Measurements from ENCODE around the gene DYNLL1.

DYNLL1 gene

DNA sequence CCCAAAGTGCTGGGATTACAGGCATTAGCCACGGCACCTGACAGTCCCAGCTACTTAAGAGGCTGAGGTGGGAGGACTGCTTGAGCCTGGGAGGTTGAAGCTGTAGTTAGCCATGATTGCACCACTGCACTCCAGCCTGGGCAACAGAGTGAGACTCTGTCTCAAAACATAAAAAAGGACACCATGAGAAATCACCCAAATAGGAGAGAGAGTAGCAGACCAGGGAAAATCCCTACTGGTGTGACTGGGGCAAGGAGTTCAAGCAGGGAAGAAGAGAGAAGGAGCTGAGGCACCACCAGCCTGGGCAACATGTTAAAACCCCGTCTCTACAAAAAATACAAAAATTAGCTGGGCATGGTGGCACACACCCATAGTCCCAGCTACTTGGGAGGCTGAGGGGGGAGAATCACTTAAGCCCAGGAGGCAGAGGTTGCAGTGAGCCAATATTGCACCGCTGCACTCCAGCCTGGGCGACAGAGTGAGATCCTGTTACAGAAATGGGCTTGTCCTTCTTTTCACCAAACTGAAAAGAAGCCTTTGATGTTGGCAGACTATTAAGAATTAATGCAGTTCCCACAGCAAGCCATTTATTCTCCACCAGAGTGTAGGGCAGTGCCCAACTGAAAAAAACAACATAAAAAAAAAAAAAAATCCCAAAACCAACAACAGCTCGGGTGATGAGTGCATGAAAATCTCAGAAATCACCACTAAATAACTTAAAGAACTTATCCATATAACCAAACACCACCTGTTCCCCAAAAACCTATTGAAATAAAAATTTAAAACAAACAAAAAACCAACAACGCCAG lies 21.9 kb upstream of the DYNLL1 start:
- Histone ChIP-seq H3K4ac (ENCODE audit: low read length) (no peak overlapping the region), H3K27me3 (ENCODE audit: control insufficient read depth in 3 of 3, insufficient read depth in 3 of 3, low read depth in 1 of 3, low read length in 3 of 3) (peaks cover 0 to 2% (median 0%) of the 10 kb centered on the region in 3 experiments), H4K91ac (ENCODE audit: low read depth, low read length, poor library complexity) (no peak overlapping the region), H2BK12ac (ENCODE audit: low read length) (no peak overlapping the region), H3K9ac (ENCODE audit: low read depth, low read length, poor library complexity) (no peak overlapping the region), H2BK5ac (ENCODE audit: low read length) (no peak overlapping the region), H2BK120ac (ENCODE audit: low read depth, low read length) (no peak overlapping the region), H3K23ac (ENCODE audit: low read depth, low read length, poor library complexity) (no peak overlapping the region), H3K14ac (ENCODE audit: low read length) (no peak overlapping the region), H2AFZ (ENCODE audit: low read length) (no peak overlapping the region), H2AK5ac (ENCODE audit: low read depth, low read length) (no peak overlapping the region), H3K36me3 (replicated peaks in 1 of 2; ENCODE audit: control insufficient read depth in 2 of 2, insufficient read depth in 2 of 2, low read length in 2 of 2) (no peaks in the 10 kb centered on the region), H3K18ac (ENCODE audit: low read length) (no peak overlapping the region), H2BK15ac (ENCODE audit: low read length) (no peak overlapping the region), H3K4me1 (ENCODE audit: control insufficient read depth in 2 of 2, insufficient read depth in 1 of 2, low read depth in 1 of 2, low read length in 2 of 2) (peaks cover 2 to 16% of the 10 kb centered on the region in 2 donors), H3K4me2 (ENCODE audit: insufficient read depth, low read length, poor library complexity, severe bottlenecking) (no peak overlapping the region), H3K27ac (replicated peaks; ENCODE audit: low read length) (no peak overlapping the region), H4K8ac (ENCODE audit: low read depth, low read length) (no peak overlapping the region), H3K9me3 (replicated peaks in 1 of 2; ENCODE audit: control insufficient read depth in 2 of 2, insufficient read depth in 1 of 2, low read depth in 1 of 2, low read length in 2 of 2) (no peaks in the 10 kb centered on the region), H3K79me1 (ENCODE audit: low read depth, low read length) (peaks cover 1% of the 10 kb centered on the region), H3K4me3 (ENCODE audit: low read length in 2 of 2) (no peak overlapping the region)
- no peak for DNase-seq (ENCODE audit: low spot score)
- WGBS, 2 donors (ENCODE audit: extremely low coverage in 2 of 2, insufficient read length in 2 of 2, insufficient replicate concordance in 1 of 2) = no CpG with 5 or more reads among the region's 6 CpGs

DNA sequence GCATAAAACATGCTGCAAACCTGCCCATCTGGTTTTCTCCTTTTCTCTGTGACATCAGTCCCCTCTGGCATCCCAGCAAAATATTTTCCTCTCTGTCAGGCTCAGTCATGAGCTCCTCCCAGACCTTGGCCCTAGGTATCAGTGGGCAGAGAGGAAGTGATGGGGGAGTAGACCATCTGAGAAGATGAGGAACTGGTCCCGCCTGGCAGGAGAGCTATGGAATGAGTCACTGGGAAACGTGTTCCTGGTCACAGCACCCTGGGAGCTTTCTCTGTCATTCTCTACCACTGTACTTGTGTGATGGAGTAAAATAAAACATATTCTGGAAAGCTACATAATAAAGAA lies 21.3 kb upstream of the DYNLL1 start:
- Histone ChIP-seq H3K27me3 (ENCODE audit: control insufficient read depth in 3 of 3, insufficient read depth in 3 of 3, low read depth in 1 of 3, low read length in 3 of 3) (peaks cover 0 to 2% (median 0%) of the 10 kb centered on the region in 3 experiments), H2BK15ac (ENCODE audit: low read length) (no peak overlapping the region), H2AFZ (ENCODE audit: low read length) (no peak overlapping the region), H2BK12ac (ENCODE audit: low read length) (no peak overlapping the region), H3K27ac (replicated peaks; ENCODE audit: low read length) (no peak overlapping the region), H3K4me2 (ENCODE audit: insufficient read depth, low read length, poor library complexity, severe bottlenecking) (no peak overlapping the region), H3K9ac (ENCODE audit: low read depth, low read length, poor library complexity) (no peak overlapping the region), H3K36me3 (replicated peaks in 1 of 2; ENCODE audit: control insufficient read depth in 2 of 2, insufficient read depth in 2 of 2, low read length in 2 of 2) (no peaks in the 10 kb centered on the region), H2BK120ac (ENCODE audit: low read depth, low read length) (no peak overlapping the region), H2AK5ac (ENCODE audit: low read depth, low read length) (no peak overlapping the region), H3K4ac (ENCODE audit: low read length) (no peak overlapping the region), H3K4me1 (ENCODE audit: control insufficient read depth in 2 of 2, insufficient read depth in 1 of 2, low read depth in 1 of 2, low read length in 2 of 2) (peaks cover 2 to 19% of the 10 kb centered on the region in 2 donors), H3K4me3 (ENCODE audit: low read length in 2 of 2) (no peak overlapping the region), H4K91ac (ENCODE audit: low read depth, low read length, poor library complexity) (no peak overlapping the region), H2BK5ac (ENCODE audit: low read length) (no peak overlapping the region), H3K9me3 (replicated peaks in 1 of 2; ENCODE audit: control insufficient read depth in 2 of 2, insufficient read depth in 1 of 2, low read depth in 1 of 2, low read length in 2 of 2) (no peaks in the 10 kb centered on the region), H3K18ac (ENCODE audit: low read length) (no peak overlapping the region), H3K23ac (ENCODE audit: low read depth, low read length, poor library complexity) (no peak overlapping the region), H3K79me1 (ENCODE audit: low read depth, low read length) (no peaks in the 10 kb centered on the region), H3K14ac (ENCODE audit: low read length) (no peak overlapping the region), H4K8ac (ENCODE audit: low read depth, low read length) (no peak overlapping the region)
- no peak for DNase-seq (ENCODE audit: low spot score)
- WGBS, 2 donors (ENCODE audit: extremely low coverage in 2 of 2, insufficient read length in 2 of 2, insufficient replicate concordance in 1 of 2) = no CpG with 5 or more reads among the region's 2 CpGs

DNA sequence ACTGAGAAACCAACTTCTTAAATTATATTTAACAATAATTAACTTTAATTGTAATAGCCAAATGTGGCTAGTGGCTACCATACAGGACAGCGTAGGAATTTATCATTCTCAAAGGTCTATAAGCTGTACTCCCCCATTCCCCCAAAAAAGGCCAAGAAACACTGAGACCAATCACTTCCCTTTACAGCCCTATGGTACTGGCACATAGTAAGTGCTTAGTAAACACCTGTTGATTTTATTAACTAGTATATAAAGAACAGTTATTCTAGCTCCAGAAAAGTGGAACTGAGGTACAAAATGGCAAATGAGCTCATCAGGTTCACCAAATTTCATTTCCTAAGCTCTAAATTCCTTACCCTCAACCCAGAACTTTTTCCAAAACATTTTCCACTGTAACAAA lies 20.3 kb upstream of the DYNLL1 start:
- Histone ChIP-seq H3K27ac (replicated peaks; ENCODE audit: low read length) (no peak overlapping the region), H4K91ac (ENCODE audit: low read depth, low read length, poor library complexity) (no peak overlapping the region), H3K18ac (ENCODE audit: low read length) (no peak overlapping the region), H3K4me3 (ENCODE audit: low read length in 2 of 2) (no peak overlapping the region), H3K9me3 (replicated peaks in 1 of 2; ENCODE audit: control insufficient read depth in 2 of 2, insufficient read depth in 1 of 2, low read depth in 1 of 2, low read length in 2 of 2) (no peaks in the 10 kb centered on the region), H3K79me1 (ENCODE audit: low read depth, low read length) (no peaks in the 10 kb centered on the region), H4K8ac (ENCODE audit: low read depth, low read length) (no peak overlapping the region), H2BK120ac (ENCODE audit: low read depth, low read length) (no peak overlapping the region), H3K27me3 (ENCODE audit: control insufficient read depth in 3 of 3, insufficient read depth in 3 of 3, low read depth in 1 of 3, low read length in 3 of 3) (peaks cover 0 to 2% (median 0%) of the 10 kb centered on the region in 3 experiments), H2BK15ac (ENCODE audit: low read length) (no peak overlapping the region), H2AFZ (ENCODE audit: low read length) (no peak overlapping the region), H3K36me3 (replicated peaks in 1 of 2; ENCODE audit: control insufficient read depth in 2 of 2, insufficient read depth in 2 of 2, low read length in 2 of 2) (no peaks in the 10 kb centered on the region), H3K4me1 (ENCODE audit: control insufficient read depth in 2 of 2, insufficient read depth in 1 of 2, low read depth in 1 of 2, low read length in 2 of 2) (peaks cover 0 to 16% of the 10 kb centered on the region in 2 donors), H3K4me2 (ENCODE audit: insufficient read depth, low read length, poor library complexity, severe bottlenecking) (no peak overlapping the region), H3K9ac (ENCODE audit: low read depth, low read length, poor library complexity) (no peak overlapping the region), H3K4ac (ENCODE audit: low read length) (no peak overlapping the region), H3K14ac (ENCODE audit: low read length) (no peak overlapping the region), H3K23ac (ENCODE audit: low read depth, low read length, poor library complexity) (no peak overlapping the region), H2BK12ac (ENCODE audit: low read length) (no peak overlapping the region), H2BK5ac (ENCODE audit: low read length) (no peak overlapping the region), H2AK5ac (ENCODE audit: low read depth, low read length) (no peak overlapping the region)
- no CpG with 5 or more reads among the region's 1 CpG for WGBS, 2 donors (ENCODE audit: extremely low coverage in 2 of 2, insufficient read length in 2 of 2, insufficient replicate concordance in 1 of 2)
- DNase-seq (ENCODE audit: low spot score) = no peak

DNA sequence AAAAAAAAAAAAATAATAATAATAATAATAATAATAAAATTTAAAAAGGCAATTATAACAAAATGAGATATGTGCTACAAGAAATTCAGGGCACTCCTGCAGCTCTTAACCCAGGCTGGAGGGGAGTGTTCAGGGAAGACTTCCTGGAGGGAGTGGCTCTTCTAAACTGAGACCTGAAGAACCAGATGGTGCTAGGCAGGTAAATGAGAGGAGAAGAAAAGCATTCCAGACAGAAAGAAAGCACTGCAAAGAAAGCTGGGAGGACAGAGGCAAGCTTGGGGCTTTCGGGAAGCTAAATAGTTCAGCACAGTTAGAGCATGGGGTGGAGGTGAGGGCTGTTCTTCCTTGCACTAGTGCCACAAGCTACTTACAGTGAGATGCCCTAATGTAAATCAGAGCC lies 16.5 kb upstream of the DYNLL1 start:
- Histone ChIP-seq H3K4ac (ENCODE audit: low read length) (no peak overlapping the region), H4K8ac (ENCODE audit: low read depth, low read length) (no peak overlapping the region), H3K36me3 (replicated peaks in 1 of 2; ENCODE audit: control insufficient read depth in 2 of 2, insufficient read depth in 2 of 2, low read length in 2 of 2) (peaks cover 0 to 2% of the 10 kb centered on the region in 2 donors), H3K4me3 (ENCODE audit: low read length in 2 of 2) (no peak overlapping the region), H3K18ac (ENCODE audit: low read length) (no peak overlapping the region), H3K9me3 (replicated peaks in 1 of 2; ENCODE audit: control insufficient read depth in 2 of 2, insufficient read depth in 1 of 2, low read depth in 1 of 2, low read length in 2 of 2) (no peaks in the 10 kb centered on the region), H3K14ac (ENCODE audit: low read length) (no peak overlapping the region), H3K4me1 (ENCODE audit: control insufficient read depth in 2 of 2, insufficient read depth in 1 of 2, low read depth in 1 of 2, low read length in 2 of 2) (peaks cover 0 to 13% of the 10 kb centered on the region in 2 donors), H2BK15ac (ENCODE audit: low read length) (no peak overlapping the region), H4K91ac (ENCODE audit: low read depth, low read length, poor library complexity) (no peak overlapping the region), H3K23ac (ENCODE audit: low read depth, low read length, poor library complexity) (no peak overlapping the region), H2BK5ac (ENCODE audit: low read length) (no peak overlapping the region), H2AK5ac (ENCODE audit: low read depth, low read length) (no peak overlapping the region), H2BK120ac (ENCODE audit: low read depth, low read length) (no peak overlapping the region), H3K79me1 (ENCODE audit: low read depth, low read length) (no peaks in the 10 kb centered on the region), H3K27ac (replicated peaks; ENCODE audit: low read length) (no peak overlapping the region), H2AFZ (ENCODE audit: low read length) (no peak overlapping the region), H3K27me3 (ENCODE audit: control insufficient read depth in 3 of 3, insufficient read depth in 3 of 3, low read depth in 1 of 3, low read length in 3 of 3) (peaks cover 0 to 2% (median 0%) of the 10 kb centered on the region in 3 experiments), H2BK12ac (ENCODE audit: low read length) (no peak overlapping the region), H3K4me2 (ENCODE audit: insufficient read depth, low read length, poor library complexity, severe bottlenecking) (no peak overlapping the region), H3K9ac (ENCODE audit: low read depth, low read length, poor library complexity) (no peak overlapping the region)
- DNase-seq (ENCODE audit: low spot score) = no peak
- no CpG with 5 or more reads among the region's 1 CpG for WGBS, 2 donors (ENCODE audit: extremely low coverage in 2 of 2, insufficient read length in 2 of 2, insufficient replicate concordance in 1 of 2)
